GM19324 (cell line): ENCODE measurements around the gene UBXN10.
"Not testable (repeated sequence)": the region's sequence is repeated elsewhere in the genome, so short reads cannot be mapped to it uniquely, and the experiment has no call there.

Experiments used
- ATAC-seq: cut with Tn5 transposase; IDR thresholded peaks from one replicate; pipeline ENCODE4 v1.9.1; 2021; ENCODE audit warnings: mild to moderate bottlenecking, moderate library complexity; ENCODE audit not compliant: unreplicated experiment, low FRiP score

The UBXN10 gene

DNA sequence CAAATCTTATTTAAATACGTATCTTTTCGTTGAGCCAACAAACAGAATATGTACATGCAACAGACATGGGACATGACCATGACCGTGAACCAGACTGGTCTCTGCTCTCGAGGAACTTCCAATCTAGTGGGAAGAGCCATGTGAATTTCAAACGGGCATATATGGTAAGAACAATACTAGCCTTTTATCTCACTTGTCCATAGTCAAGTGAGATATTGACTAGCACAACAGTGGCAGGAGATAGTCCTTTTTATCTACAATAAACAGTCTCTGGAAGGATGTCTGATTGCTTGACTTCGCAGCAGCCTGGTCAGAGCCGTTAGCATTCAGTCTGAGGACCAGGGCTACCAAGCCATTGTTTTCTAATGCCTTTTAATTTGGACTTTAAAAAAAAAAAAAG is 13.0 kb downstream of the UBXN10 start:
- no peak for ATAC-seq

DNA sequence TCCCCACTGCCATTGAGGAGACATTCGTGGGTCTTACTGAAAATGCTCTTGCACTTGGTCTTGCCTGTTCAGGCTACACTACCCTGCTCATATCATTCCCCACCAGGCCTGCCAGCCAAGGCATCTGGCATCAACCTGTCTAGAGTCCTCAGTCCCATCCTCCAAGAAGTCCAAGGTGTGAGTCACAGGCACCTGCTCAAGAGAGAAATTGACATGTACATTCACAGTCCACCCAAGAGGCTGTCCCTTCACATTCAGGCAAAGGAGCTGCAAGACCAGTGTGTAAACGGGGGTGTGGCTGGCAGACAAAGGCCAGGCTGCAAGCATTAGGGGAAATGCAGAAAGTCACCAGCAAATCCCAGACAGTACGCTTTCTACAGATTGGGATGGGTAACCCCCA is 13.5 kb downstream of the UBXN10 start:
- ATAC-seq = no peak

DNA sequence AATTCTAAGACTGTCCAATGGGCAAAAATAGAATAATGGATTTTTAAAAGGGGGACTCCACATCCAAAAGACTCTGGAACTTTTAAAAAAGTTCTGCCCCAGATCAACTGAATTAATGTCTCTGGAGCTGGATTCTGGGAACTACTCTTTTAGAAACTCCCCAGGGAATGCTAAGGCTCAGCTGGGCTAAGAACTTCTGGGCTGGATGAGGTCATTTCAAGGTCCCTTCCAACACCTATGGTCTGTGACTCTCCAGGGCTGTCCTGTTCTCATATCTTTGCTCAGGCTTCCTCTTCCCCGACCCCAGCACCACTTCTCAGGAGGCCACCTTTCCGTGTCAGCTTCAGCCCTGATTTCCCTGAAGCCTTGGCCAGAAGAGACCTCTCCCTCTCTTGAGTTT is 13.9 kb downstream of the UBXN10 start:
- no peak for ATAC-seq

DNA sequence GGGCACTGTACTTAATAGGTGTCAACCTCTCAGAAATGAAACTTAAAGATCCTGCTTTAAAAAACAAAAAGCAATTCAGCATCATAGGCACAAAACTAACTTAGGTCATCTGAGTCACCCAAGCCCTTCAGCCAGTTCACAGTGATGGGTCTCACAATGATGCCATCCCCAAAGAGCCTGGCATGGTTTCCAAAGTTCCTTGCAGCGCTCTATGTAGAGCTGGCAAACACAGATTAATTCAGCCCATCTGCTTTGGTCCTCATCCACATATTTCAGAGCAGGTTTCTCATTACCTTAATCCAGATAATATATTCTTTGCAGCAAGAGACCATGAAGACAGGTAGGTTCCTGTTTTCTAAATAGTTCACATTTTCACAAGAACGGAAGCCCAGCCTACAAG is 15.1 kb downstream of the UBXN10 start:
- ATAC-seq = no peak

DNA sequence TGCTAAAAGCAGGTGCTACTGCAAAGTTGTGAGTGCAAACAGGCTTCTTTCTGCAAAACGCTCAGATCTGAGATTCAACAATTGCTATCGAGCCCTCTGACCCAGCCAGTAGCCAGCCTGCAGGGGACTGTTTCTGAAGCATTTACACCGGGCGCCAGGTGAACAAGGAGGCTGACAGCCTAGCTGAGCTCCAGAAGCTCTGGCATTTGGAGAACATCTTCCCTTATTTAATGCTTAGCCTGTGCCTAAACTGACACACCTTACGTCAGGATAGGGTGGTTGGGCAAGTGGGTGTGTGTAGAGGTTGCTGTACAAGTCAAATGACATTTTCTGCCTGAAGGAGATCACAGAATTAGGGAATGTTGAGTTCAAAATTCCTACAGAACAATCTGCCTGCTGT is 16.3 kb downstream of the UBXN10 start:
- no peak for ATAC-seq

DNA sequence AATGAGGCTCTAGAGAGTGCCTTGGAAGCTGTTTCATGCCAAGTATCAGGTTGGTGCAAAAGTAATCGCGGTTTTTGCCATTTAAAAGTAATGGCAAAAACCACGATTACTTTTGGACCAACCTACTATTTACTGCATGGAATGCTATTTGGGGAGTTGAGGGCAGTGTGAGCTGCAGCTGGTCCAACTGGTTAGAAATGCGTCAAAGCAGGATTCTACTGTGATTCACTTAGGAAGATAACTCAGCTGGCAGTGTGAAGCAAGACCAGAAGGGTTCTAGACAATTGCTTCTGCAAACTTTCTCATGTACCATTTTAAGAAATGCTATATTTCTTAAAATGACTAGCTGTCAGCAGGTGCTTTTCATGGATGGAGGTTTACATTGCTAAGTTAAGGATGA is 21.6 kb downstream of the UBXN10 start:
- ATAC-seq = no peak

DNA sequence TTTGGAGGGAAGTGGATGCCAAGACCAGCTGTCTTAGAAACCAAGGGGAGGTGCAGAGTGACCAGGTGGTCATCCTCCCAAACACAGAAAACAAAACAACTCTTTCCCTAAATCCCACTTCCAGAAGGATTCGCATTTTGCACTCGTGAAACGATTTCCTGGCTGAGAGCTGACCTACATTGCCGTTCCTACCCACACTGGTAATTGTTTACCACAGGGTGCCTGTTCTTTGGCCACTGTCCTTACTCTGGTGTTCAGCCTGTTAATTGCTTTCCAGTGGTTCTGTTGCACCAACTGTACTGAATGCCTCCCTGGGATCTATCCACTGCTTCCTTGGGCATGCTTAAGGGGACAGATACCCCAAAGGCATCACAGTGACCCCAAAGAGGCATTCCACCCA is 23.6 kb downstream of the UBXN10 start:
- ATAC-seq = no peak

DNA sequence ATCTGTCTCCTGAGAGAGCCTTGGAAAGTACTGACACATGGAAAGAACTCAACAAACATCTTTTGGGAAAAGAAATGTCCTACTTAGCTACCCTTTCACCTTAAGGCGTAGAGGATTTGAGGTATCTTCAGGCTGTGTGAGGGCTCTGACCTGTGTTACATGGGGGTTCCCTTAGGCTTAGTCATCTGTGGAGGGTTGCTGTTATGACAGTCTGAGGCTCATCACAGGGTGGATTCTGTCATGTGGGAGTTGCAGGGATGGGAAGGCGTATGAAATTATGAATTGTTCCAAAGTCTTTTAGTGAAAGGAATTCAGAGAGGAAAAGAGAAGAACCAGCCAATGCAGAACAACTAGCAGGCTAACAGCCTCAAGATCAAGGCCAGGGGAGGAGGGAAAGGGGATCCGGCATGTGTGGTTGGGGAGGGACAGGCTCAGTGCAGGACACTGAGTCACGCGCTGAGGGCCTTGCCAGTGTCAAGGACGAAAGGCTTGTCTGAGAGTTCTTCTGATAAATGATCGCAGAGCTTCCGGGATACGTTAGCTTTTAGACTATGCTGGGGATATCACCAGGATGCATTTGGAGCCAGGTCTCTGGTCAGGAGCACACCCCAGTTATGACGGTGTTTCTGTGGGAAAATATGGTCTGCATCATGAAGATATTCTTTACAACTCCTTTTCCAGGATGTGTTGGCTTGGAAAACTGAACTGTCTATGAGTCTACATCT is 25.0 kb downstream of the UBXN10 start:
- no peak for ATAC-seq

DNA sequence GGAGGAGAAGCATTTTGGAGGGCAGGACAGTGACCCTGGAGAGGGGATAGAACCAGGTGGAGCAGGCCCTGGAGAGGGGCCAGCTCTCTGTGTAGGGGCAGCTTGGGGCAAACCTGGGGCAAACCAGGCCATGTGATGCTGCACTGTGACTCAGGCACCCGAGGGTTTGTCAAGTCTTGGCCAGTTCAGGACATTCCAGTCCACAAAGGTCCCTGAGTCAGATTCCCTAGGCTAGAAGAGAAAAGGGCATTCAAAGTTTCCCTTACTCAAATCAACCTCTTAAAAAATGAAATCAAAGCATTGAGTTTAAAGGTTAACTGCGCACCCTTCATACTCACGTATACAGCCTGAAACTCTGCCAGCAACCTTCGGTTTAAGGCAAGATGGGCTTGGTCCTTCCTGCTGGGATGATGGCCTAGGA is 25.6 kb downstream of the UBXN10 start:
- ATAC-seq = no peak

DNA sequence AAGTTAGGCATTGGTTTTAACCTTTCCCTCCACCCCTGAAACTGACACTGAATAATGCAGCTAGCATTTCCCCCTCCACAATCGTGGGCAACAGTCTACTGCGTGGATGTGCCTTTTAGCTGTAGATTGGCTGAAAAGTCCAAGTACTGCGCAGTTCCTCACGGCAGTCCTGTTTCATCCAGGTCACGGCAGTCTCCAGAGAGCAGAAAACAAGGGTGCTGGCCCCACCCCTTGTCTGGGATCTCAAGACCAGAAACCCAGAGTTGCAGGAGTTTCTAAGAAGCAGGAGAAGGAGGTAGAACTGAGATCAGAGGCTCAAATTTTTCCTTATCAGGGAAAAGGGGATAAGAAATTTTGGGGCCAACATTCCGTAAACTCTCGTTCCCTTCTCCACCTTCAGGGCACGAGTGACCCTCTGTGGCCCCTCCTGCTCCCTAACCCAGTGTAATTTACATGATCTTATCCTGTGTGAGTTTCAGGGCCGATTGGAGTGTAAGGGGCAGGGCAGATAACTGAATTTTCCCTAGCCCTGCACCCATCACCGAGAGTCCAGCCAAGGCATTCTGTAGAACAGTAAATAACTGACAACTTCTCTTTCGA is 26.3 kb downstream of the UBXN10 start:
- no peak for ATAC-seq

DNA sequence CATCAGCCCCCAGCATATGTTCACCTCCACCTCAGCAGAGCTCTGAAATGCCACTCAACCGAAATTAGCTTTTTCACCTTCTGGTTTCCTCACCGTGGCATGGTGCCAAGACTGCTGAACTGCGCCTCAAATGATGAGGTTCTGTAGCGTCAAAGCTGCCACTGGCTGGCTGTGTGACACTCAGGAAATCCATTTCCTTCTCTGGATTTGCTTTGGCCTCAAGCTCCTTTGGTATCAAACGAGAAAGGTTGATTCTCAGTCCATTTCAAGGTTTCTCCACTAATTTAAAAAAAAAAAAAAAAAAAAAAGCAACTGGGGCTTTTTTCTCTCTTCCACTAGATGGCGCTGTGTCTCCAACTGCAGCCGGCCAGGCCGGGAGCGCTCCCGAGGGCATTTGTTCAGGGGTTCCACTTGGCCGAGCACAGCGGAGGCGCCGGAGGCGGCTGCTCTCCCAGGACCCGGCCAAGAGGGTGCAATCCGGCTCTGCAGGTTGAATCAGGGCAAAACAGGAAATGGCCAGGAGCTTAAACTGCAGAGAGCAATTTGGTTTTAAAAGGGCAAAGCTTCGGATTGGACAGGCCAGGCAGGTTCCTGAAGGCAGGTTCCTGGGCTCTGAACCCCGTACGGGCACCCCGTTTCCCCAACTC is 26.9 kb downstream of the UBXN10 start:
- no peak for ATAC-seq

DNA sequence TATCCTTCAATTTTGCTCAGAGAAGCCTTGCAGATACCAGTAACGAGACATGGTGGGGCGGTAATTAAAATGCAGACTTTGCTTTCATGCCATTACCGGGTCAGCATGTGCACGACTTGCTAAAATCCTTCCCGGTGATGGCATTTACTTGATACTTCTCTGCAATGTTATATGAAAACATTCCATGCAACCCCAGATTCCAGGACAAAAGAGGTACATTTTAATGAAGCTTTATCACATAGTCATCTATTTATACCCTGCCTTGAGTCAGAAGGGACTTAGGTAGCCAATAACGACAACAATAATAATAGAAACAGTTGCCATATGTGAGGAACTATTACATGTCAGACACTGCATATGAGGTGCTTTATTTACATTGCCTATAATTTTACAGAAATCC is 29.8 kb downstream of the UBXN10 start:
- ATAC-seq = no peak

DNA sequence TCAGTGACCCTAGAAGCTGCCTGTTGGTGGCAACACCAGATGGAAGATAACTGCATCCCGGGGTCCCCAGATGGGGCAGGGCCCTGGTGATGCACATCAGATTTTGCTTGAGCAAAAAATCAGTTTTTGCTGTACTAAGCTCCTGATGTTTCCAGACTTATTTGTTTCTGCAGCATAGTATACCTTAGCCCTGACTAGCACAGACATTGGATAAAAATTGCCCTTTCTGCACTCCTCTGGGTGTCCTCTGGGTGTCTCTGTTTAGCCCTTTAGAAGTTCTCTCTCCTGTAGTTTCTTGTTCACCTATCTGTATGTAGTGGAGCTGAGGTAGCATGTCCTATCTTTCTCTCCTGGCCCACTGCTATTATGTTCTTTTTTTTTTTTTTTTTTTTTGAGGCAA is 30.7 kb downstream of the UBXN10 start:
- ATAC-seq = no peak

DNA sequence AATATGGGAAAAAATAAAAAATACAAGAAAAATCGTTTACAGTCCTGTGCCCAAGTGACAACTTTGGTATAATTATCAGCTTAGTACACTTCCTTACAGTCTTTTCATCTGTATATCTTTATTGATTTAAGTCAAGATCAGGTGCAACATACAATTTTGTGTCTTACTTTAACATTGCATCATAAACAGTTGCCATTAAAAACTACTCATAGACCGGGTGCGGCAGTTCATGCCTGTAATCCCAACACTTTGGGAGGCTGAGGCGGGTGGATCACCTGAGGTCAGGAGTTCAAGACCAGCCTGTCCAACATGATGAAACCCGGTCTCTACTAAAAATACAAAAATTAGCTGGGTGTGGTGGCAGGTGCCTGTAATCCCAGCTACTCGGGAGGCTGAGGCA is 33.2 kb downstream of the UBXN10 start:
- not testable (repeated sequence) for ATAC-seq

DNA sequence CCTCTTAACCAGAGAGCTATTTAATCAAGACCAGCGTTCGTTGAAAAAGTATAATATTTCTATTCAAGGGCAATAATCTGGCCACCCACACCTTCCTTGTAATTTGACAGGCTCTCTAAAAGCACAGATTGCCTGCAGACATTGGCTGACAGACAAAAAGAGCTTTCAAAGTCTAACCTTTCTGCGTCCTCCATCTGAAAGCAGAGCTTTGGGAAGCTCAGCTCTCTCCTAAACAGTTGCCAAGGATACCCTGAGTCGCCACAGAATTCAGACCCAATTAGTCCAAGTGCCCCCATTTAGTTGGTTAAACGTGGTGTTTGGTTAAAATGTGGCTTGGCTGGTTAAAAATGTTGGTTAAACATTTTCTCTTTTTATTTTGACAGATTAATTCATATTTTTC is 34.1 kb downstream of the UBXN10 start:
- no peak for ATAC-seq

DNA sequence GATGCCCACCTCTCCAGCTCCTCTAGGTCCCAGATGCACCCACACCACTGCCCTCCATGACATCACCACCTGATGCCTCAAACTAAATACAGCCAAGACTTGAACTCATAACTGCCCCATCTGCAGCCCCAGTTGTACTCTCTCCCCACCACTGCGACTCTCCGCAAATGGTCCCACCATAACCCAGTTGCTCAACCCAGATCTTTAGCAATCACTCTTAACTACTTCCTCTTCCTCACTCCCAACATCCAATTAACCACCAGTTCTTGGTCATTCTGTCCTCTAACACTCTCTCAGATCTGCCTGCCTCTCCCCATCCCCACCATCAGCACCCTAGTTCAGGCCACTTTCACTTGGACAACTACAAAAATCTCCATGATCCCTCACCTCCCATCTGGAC is 37.2 kb downstream of the UBXN10 start:
- no peak for ATAC-seq

DNA sequence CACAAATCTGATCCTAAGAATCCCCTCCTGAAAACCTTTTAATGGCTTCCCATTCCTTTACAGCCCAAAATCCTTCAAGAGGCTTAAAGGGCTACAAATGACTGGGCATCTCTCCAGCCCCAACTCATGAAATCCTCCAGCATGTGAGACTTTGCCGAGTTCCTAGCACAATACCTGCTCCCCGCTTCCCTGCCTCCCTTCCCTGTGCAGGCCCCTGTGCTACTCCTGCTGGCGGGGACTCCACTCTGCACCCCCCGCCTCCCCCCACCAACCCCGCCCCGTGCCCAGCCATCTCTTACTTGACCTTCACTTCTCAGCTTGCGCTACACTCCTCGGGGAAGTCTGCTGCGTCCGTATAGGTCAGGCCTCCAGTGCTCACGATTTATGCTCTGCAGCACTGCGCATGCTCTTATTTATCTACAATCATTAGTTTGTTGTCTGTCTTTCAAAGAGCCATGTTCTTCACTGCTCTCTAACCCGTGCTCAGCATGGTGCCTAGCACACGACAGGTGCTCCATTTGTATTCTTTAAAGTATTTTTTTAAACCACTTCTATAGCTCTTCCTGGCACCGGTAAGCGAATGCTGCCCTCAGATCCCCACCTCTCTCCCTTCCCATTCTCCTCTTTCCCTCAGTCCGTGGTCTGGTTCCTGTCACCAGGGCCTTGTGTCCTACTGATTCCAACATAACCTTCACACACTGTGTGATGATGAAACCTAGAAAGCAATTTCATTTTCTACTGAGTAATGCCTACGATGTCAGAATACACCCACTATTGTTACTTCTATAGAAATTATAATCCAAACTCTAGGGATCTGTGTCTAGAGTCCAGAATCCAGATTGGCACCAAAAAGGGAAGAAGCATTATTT is 37.9 kb downstream of the UBXN10 start:
- ATAC-seq = no peak

DNA sequence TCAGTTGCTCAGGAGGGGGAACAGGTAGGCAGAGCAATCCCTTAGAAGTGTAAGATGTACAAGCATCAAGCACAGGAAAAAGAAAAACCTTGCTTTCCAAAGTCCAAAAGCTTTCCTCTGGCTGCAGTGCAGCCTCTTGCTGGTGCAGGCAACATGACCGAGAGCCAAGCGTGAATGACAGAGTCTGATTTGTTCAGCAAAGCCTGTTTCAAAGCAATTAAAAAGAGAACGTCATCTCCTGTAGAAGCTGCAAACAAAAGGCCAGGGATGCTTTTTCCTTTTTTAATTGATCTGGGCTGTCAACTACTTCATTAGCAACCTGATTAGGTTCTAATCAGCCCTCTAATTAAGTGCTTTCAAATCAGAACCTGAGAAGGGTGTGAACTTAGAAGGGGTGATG is 38.6 kb downstream of the UBXN10 start:
- no peak for ATAC-seq

DNA sequence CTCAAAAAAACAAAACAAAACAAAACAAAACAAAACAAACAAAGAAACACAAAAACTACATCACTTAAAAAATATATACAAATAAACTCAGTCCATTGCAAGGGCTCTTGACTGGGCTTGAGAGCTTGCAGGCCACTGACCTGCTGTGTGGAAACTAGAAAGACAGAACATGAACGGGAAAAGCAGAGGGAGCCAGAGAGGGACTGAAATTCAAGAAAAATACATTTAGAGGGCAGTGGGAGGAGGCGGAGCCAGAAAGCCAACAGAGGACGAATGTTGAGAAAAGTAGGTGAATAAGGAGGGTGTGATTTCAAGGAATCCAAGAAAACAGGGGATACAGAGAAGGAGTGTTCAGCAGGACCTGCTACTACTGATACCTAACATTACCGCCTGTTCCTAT is 41.8 kb downstream of the UBXN10 start:
- no peak for ATAC-seq

DNA sequence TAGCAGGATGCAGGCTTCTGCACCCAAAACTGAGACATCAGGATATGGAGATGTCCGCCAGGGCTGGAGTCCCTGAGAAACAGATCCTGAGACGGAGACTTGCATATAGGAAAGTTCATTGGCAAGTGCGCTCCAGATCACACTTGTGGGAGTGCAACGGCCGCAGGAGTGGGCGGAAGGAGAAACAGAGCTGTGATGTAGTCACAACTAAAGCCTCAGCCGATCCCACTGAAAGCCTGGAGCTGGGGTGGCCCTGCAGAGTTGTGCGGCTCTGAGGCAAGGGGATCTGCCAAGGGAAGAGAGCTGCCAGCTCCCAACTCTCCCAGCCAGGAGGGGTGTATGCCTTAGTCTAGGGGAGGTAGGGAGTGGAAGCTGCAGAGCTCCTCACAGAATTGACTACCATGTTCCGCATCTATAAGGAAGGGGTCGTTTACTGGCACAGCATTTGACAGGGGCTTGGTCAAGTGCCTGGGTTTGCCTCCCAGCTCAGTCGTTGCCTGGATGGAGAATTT is 42.5 kb downstream of the UBXN10 start:
- ATAC-seq = no peak

DNA sequence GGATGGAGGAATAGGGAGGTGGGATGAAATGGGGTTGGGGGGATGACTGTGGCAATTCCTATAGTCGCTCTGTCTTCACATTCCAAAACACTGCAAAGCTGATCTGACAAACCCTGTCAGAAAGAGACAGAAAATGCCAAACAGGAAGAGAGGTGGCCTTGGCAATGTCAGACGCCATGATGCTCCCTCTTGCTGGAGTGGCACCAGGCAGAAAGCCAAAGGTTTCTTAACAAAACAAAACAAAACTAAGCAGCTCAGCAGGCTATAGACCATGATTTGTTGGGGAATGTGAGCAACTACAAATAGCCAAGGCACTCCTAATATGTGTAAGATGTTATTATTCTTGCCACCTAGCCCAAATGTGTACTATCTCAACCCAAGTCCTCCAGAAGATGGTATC is 43.3 kb downstream of the UBXN10 start:
- no peak for ATAC-seq
